Ovary (tissue), 9 donors: Measurements from ENCODE around the gene RNF11. TPM values are rescaled to one million over a fixed set of nuclear protein-coding genes. Genes with fewer than 3 reads are reported as not detected.

Experiments
- DNase-seq, 5 donors: peaks; one replicate each; pipeline ENCODE4 v3.0.0-alpha.2; 2019 to 2020
- H3K27ac ChIP-seq, 2 donors: fragments of 200-600 bp; one replicate each; pipeline versions ENCODE4 v1.5.1 to v1.8.0; 2019 to 2022
- H3K27me3 ChIP-seq: fragments of 200-600 bp; one replicate; pipeline ENCODE4 v1.8.0; 2022
- H3K36me3 ChIP-seq: fragments of 200-600 bp; sonication (generic); one replicate; pipeline ENCODE4 v1.5.1; 2019
- H3K4me1 ChIP-seq: one replicate; pipeline ENCODE4 v1.8.1; 2013; ENCODE audit warnings: mild to moderate bottlenecking, moderate library complexity; ENCODE audit not compliant: insufficient read depth
- H3K4me3 ChIP-seq: fragments of 200-600 bp; sonication (generic); one replicate; pipeline ENCODE4 v1.5.1; 2017
- H3K9me3 ChIP-seq, 2 donors: fragments of 200-600 bp in 1 of 2; sonication (generic) in 1 of 2; one replicate each; pipeline versions ENCODE4 v1.5.1 to v1.8.1; 2013 to 2019; ENCODE audit warnings: mild to moderate bottlenecking in 1 of 2, moderate library complexity in 1 of 2
- CTCF ChIP-seq, 3 donors: fragments of 450-650 bp in 2 of 3; fragments of 200-600 bp in 1 of 3; IDR thresholded peaks; one replicate each; pipeline versions ENCODE4 v1.5.1 to v1.8.0; 2016 to 2022; ENCODE audit warnings: antibody characterized with exemption in 3 of 3, mild to moderate bottlenecking in 1 of 3
- EP300 ChIP-seq: sonication (generic); formaldehyde crosslinking; IDR thresholded peaks from one replicate; pipeline ENCODE4 v1.6.1; 2017; ENCODE audit warnings: antibody characterized with exemption
- POLR2A ChIP-seq: fragments of 450-650 bp; IDR thresholded peaks from one replicate; pipeline ENCODE4 v1.6.1; 2017; ENCODE audit warnings: antibody characterized with exemption, mild to moderate bottlenecking, moderate library complexity
- WGBS, 3 donors: extraction: QIAGEN DNeasy Blood & Tissue Kit in 1 of 3; methylation state at CpG; one replicate each; pipeline versions ENCODE4 v1.1.5 to v1.1.7; 2013 to 2017; 5-methylcytosine and 5-hydroxymethylcytosine counted together
- intact Hi-C, 4 donors: fragments of 100-400 bp; cut with DNase I; formaldehyde crosslinking; loops; one replicate each; pipeline versions ENCODE4 v1.11.0 to v1.15.1; 2022 to 2023
- polyA plus RNA-seq, 2 donors: library from polyadenylated mRNA; stranded (reverse); fragments of 200-250 nt in 1 of 2; fragments of 350-450 nt in 1 of 2; fragmentation: Illumina TruSeq in 1 of 2; extraction: RNeasy Lipid Tissue Mini Kit (QIAGEN cat#74804) in 1 of 2; gene quantifications; one replicate each; pipeline ENCODE4 v1.2.3, GENCODE V29; 2013 to 2014
- total RNA-seq, 7 donors: library from RNA; depleted of rRNA in 2 of 7; stranded (reverse); fragments of >200 nt in 2 of 7; fragmentation: NEBNext Ultra II Directional in 3 of 7; extraction: Animal tissue kit (Norgen Biotek cat#: 25700) in 3 of 7; gene quantifications; one replicate each; pipeline versions ENCODE4 v1.1.0 to v1.2.4, GENCODE V29; 2016 to 2023
- donor health status: DM: no; HTN: no; CAD: no; lungs with moderate emphysema.
- donor health status: DM: no; HTN: no; CAD: no.
- donor health status: Bipolar disorder and iron deficiency.
- donor health status: DM: yes; HTN: yes; CAD: no.
- donor health status: DM: no; HTN: no; CAD: no.
- donor health status: DM: yes; HTN: yes; CAD: no.

Gene RNF11
- total and polyA plus RNA-seq, 9 donors, result 108 to 209 (median 126) TPM

DNA sequence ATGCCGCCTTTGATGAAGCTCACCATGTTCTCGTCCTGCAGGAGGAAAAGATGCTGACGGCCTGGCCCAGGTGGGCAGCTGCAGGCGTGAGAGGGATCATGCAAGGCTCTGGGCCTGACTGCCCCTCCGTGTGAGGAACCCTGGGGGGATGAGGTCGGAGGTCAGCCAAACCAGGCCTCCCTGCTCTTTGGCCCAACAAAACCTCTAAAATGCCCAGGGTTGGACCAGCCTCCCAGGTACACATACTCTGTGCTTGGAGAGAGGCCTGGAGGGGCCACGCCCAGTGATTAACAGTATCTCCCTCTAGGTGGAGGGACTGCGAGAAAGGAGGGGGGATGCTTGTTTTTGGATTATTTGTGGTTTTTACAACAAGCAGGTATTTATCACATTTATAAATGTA is 73.2 kb downstream of the RNF11 start:
- H3K36me3 ChIP-seq, result no peaks in the 10 kb centered on the region
- H3K4me1 ChIP-seq, result no peaks in the 10 kb centered on the region
- 82 to 90% (median 88%) methylated on average over 8 of the region's 8 CpGs for WGBS, 3 donors
- no peak overlapping the region for H3K4me3 ChIP-seq
- no peak for DNase-seq
- no peaks in the 10 kb centered on the region for H3K27me3 ChIP-seq
- H3K27ac ChIP-seq, result no peak overlapping the region
- intact Hi-C loops, result loop anchor here in 1 of 4 donors (10.0 kb wide), 1 partner anchor 226 kb away; no protein-coding TSS in a partner anchor
- H3K9me3 ChIP-seq, result no peaks in the 10 kb centered on the region
- TF ChIP-seq CTCF (IDR thresholded peaks at IDR 0.05) (no peak), POLR2A (no peak), EP300 (no peak)

DNA sequence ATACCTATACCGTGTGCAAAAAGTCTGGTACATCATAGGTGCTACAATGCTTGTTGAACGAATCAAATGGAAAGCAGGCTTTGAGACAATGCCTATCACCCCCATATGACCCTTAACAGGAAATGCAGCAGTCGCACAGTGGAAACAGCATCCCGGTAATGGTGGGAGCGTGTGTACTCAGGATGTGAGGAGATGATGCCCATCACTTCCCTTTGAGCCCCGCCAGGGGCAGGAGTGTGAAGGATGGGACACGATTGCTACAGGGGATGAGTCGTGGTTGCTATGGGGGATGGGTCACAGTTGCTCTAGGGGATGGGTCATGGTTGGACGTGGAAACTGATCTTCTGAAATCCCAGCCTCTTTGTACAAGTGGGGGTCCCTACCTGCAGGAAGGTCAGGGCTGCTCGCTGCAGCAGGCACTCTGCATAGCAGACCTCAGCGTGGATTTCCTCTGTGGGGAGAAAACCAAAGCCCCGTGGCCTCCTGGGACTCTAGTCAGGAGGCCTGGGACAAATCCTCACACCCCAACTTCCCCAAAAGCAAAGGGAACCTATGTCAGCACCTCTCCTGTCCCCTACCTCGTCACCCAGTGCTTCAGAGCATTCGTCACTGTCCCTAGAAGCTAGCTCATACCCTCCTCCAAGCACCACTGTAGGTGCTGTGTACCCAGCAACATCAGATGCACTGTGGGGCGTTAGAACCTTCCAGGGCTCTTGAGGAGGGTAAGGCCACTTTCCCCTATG is 75.0 kb downstream of the RNF11 start:
- no peak for DNase-seq
- Histone ChIP-seq H3K4me3 (no peak overlapping the region), H3K4me1 (no peaks in the 10 kb centered on the region), H3K27me3 (no peaks in the 10 kb centered on the region), H3K9me3 (no peaks in the 10 kb centered on the region), H3K36me3 (no peaks in the 10 kb centered on the region), H3K27ac (no peak overlapping the region)
- intact Hi-C loops, result no loop called here
- 74 to 80% (median 79%) methylated on average over 15 of the region's 15 CpGs for WGBS, 3 donors
- TF ChIP-seq POLR2A, result no peak
- TF ChIP-seq EP300, result no peak
- no peak for TF ChIP-seq CTCF (IDR thresholded peaks at IDR 0.05)

DNA sequence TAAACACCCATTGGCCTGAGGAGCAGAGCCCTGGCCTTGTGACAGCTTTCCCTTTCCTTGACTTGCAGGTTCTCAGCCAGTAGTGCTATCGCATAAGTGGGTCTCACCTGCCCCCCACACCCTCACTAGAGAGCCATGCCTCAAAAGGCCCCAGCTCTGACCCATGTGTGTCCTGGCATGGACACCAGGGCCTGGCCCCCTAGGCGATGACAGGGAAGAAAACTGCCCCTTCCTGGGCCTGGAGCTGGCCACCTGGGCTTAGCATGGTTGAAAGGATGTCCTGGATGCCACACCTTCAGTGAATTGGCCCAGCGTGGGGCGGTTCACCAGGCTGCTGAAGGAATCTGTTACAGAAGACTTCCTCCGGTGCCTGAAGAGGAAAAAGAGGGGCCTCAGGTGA is 75.8 kb downstream of the RNF11 start:
- H3K27me3 ChIP-seq, result no peaks in the 10 kb centered on the region
- TF ChIP-seq POLR2A (no peak), CTCF (IDR thresholded peaks at IDR 0.05) (no peak), EP300 (no peak)
- intact Hi-C loops, result no loop called here

GRCh38 chr1:51312718-51313117 is 76.6 kb downstream of the RNF11 start:
- Histone ChIP-seq H3K27ac (no peak overlapping the region), H3K36me3 (no peaks in the 10 kb centered on the region), H3K4me1 (no peaks in the 10 kb centered on the region), H3K9me3 (no peaks in the 10 kb centered on the region), H3K27me3 (no peaks in the 10 kb centered on the region), H3K4me3 (no peak overlapping the region)
- TF ChIP-seq POLR2A (no peak), EP300 (no peak), CTCF (IDR thresholded peaks at IDR 0.05) (no peak)
- intact Hi-C loops, result no loop called here
- 72 to 85% (median 79%) methylated on average over 4 of the region's 4 CpGs for WGBS, 3 donors
- DNase-seq, result no peak

More for the DNA sequence above, 75.8 kb downstream of the RNF11 start:
- no peaks in the 10 kb centered on the region for H3K36me3 ChIP-seq
- no peaks in the 10 kb centered on the region for H3K9me3 ChIP-seq
- no peak overlapping the region for H3K4me3 ChIP-seq
- H3K4me1 ChIP-seq, result no peaks in the 10 kb centered on the region
- no peak for DNase-seq
- 97 to 100% (median 99%) methylated on average over 5 of the region's 5 CpGs for whole genome bisulfite sequencing, 3 donors
- H3K27ac ChIP-seq, result no peak overlapping the region
